ENCODE data around the gene PRKAG1.
A peak's percentile ranks its signal among the peaks of the same experiment; 100 is the strongest.

PRKAG1 gene

DNA sequence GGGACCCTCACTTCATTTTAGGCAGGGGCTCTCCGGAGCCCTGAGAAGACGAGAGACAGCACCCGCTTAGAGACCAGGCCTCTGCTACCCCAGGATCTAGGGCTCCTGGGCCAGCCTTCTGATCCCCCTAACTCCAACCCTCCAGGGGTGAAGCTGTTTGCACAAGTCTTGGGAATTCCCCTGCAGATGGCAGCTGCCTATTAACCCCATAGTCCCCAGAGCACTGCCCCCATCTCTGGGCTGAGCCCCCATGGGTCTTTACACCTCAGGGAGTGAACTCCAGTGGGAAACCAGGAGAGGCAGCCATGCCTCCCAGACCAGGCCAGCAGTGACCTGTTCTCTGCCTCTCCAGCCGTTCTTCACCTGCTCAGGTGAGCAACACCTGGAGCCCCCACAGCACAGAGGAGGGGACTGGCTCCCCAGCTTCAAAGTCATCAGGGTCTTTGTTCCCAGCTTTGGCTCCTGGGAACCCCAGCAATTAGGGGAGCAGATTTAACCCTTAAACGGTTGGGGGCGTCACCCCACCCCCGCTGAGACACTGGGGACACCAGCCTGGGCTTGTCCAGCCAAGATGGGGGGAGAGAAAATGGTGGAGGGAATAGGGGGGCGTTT is 49.3 kb downstream of the PRKAG1 start:
- peak overlapping the region; percentile 56 for H3K27ac ChIP-seq (ENCODE audit: low read length)
- H3K4me3 ChIP-seq (ENCODE audit: low read length), result peak overlapping the region; percentile 96
- no peaks in the 10 kb centered on the region for H3K27me3 ChIP-seq (ENCODE audit: low read depth, low read length)
- H4K20me1 ChIP-seq (ENCODE audit: insufficient read depth, low read length), result no peaks in the 10 kb centered on the region
- H3K4me2 ChIP-seq (ENCODE audit: low read length), result peak overlapping the region; percentile 98
- peaks cover 3% of the 10 kb centered on the region; the same call in 1 of the 2 replicates for H3K79me2 ChIP-seq (ENCODE audit: low read length)
- H3K9me3 ChIP-seq (ENCODE audit: insufficient read depth, low read length), result no peaks in the 10 kb centered on the region
- H2AFZ ChIP-seq (ENCODE audit: low read depth, low read length), result 0 out of 2 replicates have a peak overlapping the region, but pooled peaks have one; percentile 4
- H3K36me3 ChIP-seq (replicated peaks; ENCODE audit: low read depth, low read length), result no peaks in the 10 kb centered on the region
- H3K9ac ChIP-seq (ENCODE audit: low read length), result peak overlapping the region; percentile 45; the same call in 1 of the 2 replicates
- H3K4me1 ChIP-seq (ENCODE audit: low read length), result peaks cover 59% of the 10 kb centered on the region
- no peak for TF ChIP-seq EZH2phosphoT487 (IDR thresholded peaks at IDR 0.05; ENCODE audit: low read depth)
- TF ChIP-seq, protein P1, sequence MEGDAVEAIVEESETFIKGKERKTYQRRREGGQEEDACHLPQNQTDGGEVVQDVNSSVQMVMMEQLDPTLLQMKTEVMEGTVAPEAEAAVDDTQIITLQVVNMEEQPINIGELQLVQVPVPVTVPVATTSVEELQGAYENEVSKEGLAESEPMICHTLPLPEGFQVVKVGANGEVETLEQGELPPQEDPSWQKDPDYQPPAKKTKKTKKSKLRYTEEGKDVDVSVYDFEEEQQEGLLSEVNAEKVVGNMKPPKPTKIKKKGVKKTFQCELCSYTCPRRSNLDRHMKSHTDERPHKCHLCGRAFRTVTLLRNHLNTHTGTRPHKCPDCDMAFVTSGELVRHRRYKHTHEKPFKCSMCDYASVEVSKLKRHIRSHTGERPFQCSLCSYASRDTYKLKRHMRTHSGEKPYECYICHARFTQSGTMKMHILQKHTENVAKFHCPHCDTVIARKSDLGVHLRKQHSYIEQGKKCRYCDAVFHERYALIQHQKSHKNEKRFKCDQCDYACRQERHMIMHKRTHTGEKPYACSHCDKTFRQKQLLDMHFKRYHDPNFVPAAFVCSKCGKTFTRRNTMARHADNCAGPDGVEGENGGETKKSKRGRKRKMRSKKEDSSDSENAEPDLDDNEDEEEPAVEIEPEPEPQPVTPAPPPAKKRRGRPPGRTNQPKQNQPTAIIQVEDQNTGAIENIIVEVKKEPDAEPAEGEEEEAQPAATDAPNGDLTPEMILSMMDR (IDR thresholded peaks at IDR 0.05; ENCODE audit: low read depth, low read length), result no peak

DNA sequence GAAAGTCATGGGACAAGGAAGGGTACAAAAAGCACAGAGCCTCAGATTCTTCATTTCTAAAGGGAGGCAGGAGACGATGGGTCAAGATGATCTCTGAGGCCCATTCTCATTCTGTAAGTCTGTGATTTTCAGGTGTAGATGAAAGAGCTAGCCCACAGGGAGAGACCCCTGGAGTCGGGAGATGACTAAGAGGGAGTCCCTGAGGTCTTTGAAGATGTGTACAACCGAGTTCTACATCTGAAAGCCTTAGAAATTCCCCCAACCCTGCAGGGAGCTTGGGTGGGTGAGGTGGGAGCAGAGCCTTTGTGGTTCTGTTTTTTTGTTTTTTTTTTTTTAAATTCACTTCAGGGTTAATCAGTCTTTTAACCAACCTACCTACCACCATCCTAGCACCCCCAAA is 50.1 kb downstream of the PRKAG1 start:
- H3K27me3 ChIP-seq (ENCODE audit: low read depth, low read length), result no peaks in the 10 kb centered on the region

DNA sequence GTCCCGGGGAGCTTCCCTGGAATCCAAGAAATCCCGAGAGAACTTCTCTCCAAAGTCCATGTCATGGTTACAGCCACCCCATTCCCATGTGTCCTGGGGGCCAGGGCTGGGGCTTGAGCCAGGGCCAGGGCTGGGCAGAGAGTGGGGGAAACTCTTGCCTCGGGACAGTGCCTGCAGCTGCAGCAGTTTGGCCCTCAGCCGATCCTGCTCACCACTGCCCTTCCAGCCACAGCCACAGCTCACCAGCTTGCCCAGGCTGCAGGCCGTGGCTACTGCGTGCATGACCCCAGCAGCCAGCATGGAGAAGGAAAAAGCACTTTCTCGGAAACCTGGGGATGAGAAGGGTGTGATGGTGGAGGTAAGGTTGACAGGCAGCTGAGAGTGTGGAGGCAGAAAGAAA is 50.6 kb downstream of the PRKAG1 start:
- H3K4me2 ChIP-seq (ENCODE audit: low read length), result peak overlapping the region; percentile 98
- no peak overlapping the region for H2AFZ ChIP-seq (ENCODE audit: low read depth, low read length)
- peaks cover 59% of the 10 kb centered on the region for H3K4me1 ChIP-seq (ENCODE audit: low read length)
- no peaks in the 10 kb centered on the region for H3K36me3 ChIP-seq (replicated peaks; ENCODE audit: low read depth, low read length)
- H3K9me3 ChIP-seq (ENCODE audit: insufficient read depth, low read length), result no peaks in the 10 kb centered on the region
- H3K4me3 ChIP-seq (ENCODE audit: low read length), result 0 out of 2 replicates have a peak overlapping the region, but pooled peaks have one; percentile 96
- H3K27me3 ChIP-seq (ENCODE audit: low read depth, low read length), result no peaks in the 10 kb centered on the region
- H3K79me2 ChIP-seq (ENCODE audit: low read length), result peaks cover 3% of the 10 kb centered on the region; the same call in 1 of the 2 replicates
- peak overlapping the region; percentile 56 for H3K27ac ChIP-seq (ENCODE audit: low read length)
- peak overlapping the region; percentile 45; the same call in 1 of the 2 replicates for H3K9ac ChIP-seq (ENCODE audit: low read length)
- no peaks in the 10 kb centered on the region for H4K20me1 ChIP-seq (ENCODE audit: insufficient read depth, low read length)
- TF ChIP-seq, protein P1 (IDR thresholded peaks at IDR 0.05; ENCODE audit: low read depth, low read length), result no peak
- TF ChIP-seq EZH2phosphoT487 (IDR thresholded peaks at IDR 0.05; ENCODE audit: low read depth), result no peak

More for the DNA sequence above, 50.1 kb downstream of the PRKAG1 start:
- Histone ChIP-seq H3K27ac (ENCODE audit: low read length) (peak overlapping the region; percentile 56), H2AFZ (ENCODE audit: low read depth, low read length) (0 out of 2 replicates have a peak overlapping the region, but pooled peaks have one; percentile 4), H4K20me1 (ENCODE audit: insufficient read depth, low read length) (no peaks in the 10 kb centered on the region), H3K9ac (ENCODE audit: low read length) (peak overlapping the region; percentile 45; the same call in 1 of the 2 replicates), H3K4me2 (ENCODE audit: low read length) (peak overlapping the region; percentile 98), H3K79me2 (ENCODE audit: low read length) (peaks cover 3% of the 10 kb centered on the region; the same call in 1 of the 2 replicates), H3K9me3 (ENCODE audit: insufficient read depth, low read length) (no peaks in the 10 kb centered on the region), H3K4me3 (ENCODE audit: low read length) (peak overlapping the region; percentile 96), H3K36me3 (replicated peaks; ENCODE audit: low read depth, low read length) (no peaks in the 10 kb centered on the region), H3K4me1 (ENCODE audit: low read length) (peaks cover 59% of the 10 kb centered on the region)
- TF ChIP-seq, protein P1 (IDR thresholded peaks at IDR 0.05; ENCODE audit: low read depth, low read length), result no peak
- no peak for TF ChIP-seq EZH2phosphoT487 (IDR thresholded peaks at IDR 0.05; ENCODE audit: low read depth)

DNA sequence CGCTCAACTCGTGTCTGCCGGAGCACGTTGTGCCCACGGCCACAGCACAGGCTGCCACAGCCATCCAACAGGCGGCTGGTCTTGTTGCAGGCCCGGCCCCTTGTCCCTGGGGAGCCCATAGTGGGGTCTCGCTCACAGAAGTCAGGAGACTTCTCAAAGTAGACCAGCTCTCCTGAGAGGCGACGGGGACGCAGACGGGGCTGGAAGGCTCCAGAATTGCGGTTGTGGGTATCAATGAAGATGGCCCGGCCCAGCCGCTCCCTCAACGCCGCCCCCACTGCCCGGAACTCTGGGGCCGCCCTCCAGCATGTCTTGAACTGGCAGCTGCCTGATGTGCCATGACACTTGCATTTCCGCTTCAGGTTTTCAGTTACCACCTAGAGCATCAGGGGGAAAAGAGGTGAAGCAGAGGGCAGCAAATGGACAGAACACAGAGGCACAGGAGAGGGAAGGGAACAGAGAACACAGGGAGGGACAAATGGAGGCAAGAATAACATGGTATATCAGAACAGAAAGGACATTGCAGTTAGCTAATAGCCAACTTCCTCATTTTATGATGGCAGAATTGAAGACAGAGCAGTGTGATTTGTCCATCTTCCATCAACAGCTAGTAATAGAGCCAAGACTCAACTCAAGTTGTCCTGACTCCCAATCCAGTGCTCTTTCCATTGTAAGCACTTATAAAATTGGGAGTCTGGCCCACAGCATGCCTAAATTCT is 52.2 kb downstream of the PRKAG1 start:
- Histone ChIP-seq H2AFZ (ENCODE audit: low read depth, low read length) (peak overlapping the region; percentile 85), H3K4me1 (ENCODE audit: low read length) (peaks cover 59% of the 10 kb centered on the region), H3K4me2 (ENCODE audit: low read length) (peak overlapping the region; percentile 60), H3K36me3 (replicated peaks; ENCODE audit: low read depth, low read length) (no peaks in the 10 kb centered on the region), H3K27me3 (ENCODE audit: low read depth, low read length) (no peaks in the 10 kb centered on the region), H3K79me2 (ENCODE audit: low read length) (peaks cover 3% of the 10 kb centered on the region; the same call in 1 of the 2 replicates), H4K20me1 (ENCODE audit: insufficient read depth, low read length) (no peaks in the 10 kb centered on the region), H3K9ac (ENCODE audit: low read length) (peak overlapping the region; percentile 43), H3K9me3 (ENCODE audit: insufficient read depth, low read length) (no peaks in the 10 kb centered on the region), H3K4me3 (ENCODE audit: low read length) (peak overlapping the region; percentile 52), H3K27ac (ENCODE audit: low read length) (peak overlapping the region; percentile 54)
- TF ChIP-seq, protein P1 (IDR thresholded peaks at IDR 0.05; ENCODE audit: low read depth, low read length), result no peak

Measured in OCI-LY3 (cell line).